Left lobe of liver (tissue), 2 donors: Measurements from ENCODE around the gene ZNF366. TPM values are rescaled to one million over a fixed set of nuclear protein-coding genes. Genes with fewer than 3 reads are reported as not detected.

Experiments
- ATAC-seq: fragments of 200-7000 bp; cut with Tn5 transposase; one replicate; pipeline ENCODE4 v1.9.1; 2020; ENCODE audit warnings: mild to moderate bottlenecking, moderate library complexity
- DNase-seq: peaks from one replicate; pipeline ENCODE4 v3.0.0-alpha.2; 2020; ENCODE audit warnings: low spot score
- total RNA-seq: library from RNA; stranded (reverse); gene quantifications from one replicate; pipeline ENCODE4 v1.2.1, GENCODE V29; 2021
- donor health status: DM: no; HTN: no; CAD: no; lungs with moderate emphysema.
- donor health status: DM: no; HTN: yes; CAD: no.

The ZNF366 gene
- total RNA-seq, 1 donor from 2014 or later = 1.7 TPM

DNA sequence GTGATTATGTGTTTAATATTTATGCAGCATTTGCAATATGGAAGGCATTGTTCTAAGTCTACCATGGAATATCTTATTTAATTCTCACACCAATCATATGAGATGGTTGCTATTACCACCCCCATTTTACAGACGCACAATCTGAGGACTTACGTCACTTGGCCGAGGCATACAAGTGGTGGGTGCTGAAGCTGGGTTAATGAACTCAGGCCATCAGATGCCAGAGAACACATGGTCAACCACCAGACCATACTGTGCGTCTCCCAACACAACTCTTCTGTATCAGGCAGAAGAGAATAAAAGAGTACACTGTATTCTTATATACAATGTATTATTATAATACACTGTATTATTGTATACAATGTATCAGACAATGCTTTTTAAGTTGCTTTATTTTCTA is 59.5 kb downstream of the ZNF366 start:
- no peak for DNase-seq
- ATAC-seq = no peak

DNA sequence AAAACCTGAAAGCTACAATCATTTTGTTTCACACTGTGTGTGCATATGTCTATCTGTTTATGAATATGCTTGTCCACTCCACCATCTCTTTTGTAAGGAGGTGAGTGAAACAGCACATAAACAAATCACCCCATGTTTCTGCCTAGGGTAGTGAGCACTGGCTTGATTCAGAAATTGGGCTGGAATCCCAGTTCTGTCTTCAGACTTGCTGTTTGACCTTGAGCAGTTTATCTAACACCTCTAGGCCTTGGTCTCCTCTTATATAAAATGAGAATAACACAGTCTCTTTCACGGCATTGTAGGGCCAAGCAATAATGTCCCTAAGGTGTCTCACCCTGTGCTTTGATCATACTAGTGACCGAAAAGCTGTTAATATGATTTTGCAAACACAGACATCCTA is 61.2 kb downstream of the ZNF366 start:
- ATAC-seq (no peak), DNase-seq (no peak)

DNA sequence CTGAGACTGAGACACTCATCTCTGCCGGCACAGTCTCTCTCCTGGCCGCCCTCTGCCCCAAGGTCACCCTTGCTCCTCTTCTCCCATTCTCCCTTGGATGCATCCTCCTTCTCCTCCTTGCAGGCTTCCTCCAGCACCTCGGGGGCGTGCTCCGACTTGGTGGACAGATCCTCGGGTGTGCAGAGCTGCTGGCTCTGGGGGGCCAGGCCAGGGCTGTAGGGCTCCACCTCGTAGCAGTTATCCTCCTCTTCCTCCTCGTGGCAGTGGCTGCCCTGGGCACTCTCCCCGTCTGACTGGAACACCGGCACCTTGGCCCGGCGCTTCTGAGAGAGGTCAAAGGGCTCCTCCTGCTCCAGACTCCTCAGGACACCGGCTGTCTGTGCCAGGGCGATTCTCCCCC is 63.3 kb downstream of the ZNF366 start:
- no peak for ATAC-seq
- no peak for DNase-seq

DNA sequence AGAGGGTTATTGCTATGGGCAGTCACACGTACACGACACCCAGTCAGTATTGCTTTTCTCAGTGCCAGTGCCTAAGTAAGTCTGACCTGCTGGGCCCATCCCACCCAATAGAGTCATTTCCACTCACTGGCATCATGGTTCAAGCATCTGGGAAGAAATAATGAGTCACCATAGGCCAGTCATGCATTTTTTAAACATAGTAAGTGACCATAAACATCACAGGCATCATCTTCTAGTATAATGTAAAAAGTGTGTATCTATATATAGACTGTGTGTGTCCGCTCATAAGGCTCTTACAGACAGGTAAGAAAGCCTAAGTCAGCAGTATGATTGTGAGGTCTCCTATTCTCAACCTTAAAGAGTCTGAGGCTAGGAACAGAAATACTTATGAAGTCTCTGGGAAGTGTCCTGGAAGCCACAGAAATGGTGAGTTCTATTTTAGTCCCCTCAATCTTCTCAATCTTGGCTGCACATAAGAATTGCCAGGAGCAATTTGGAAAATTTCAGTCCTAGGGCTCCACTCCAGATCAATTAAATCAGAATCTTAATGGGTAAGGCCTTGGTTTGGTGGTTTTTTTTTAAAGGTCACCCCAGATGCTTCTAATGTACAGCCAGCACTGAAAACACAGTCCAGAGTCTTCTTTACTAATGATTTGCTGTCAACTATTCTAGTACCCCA is 65.2 kb downstream of the ZNF366 start:
- no peak for ATAC-seq
- DNase-seq = no peak

GRCh38 chr5:72441094-72441723 is 66.0 kb downstream of the ZNF366 start:
- ATAC-seq = no peak
- DNase-seq = no peak

GRCh38 chr5:72440207-72440638 is 67.0 kb downstream of the ZNF366 start:
- DNase-seq = no peak
- ATAC-seq = no peak

GRCh38 chr5:72439192-72439591 is 68.0 kb downstream of the ZNF366 start:
- no peak for DNase-seq
- no peak for ATAC-seq

- no peak for ATAC-seq
Observed at GRCh38 chr5:72438141-72438540, 69.1 kb downstream of the ZNF366 start.

DNA sequence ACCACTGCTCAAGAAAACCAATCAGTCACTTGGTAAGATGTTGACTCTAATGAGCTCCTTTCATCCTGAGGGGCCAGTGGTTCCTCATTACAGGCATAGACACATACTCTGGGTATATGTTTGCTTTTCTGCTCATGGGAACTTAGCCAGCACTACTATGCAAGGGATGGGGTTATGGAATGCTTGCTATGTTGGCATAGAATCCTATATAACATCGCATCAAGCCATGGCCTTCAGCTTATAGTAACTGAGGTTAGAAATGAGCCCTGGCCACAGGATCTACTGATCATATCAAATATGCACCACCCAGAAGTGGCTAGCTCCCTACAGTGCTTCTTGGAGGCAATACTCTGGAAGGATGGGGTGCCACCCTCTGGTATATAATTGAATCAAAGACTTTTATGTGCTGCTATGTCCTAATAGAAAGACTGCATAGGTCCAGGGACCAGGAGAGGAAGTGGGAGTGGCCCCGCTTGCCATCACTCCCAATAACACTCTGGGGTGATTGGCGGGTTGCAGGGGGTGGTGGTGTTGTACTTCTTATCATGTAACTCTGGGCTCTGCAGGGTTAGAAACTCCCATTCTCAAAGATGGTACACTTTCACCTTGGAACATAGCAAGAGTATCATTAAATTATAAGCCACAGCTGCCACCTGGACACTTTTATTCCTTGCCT is 70.3 kb downstream of the ZNF366 start:
- no peak for ATAC-seq
- DNase-seq = no peak

More at GRCh38 chr5:72438141-72438540, 69.1 kb downstream of the ZNF366 start:
- no peak for DNase-seq

DNA sequence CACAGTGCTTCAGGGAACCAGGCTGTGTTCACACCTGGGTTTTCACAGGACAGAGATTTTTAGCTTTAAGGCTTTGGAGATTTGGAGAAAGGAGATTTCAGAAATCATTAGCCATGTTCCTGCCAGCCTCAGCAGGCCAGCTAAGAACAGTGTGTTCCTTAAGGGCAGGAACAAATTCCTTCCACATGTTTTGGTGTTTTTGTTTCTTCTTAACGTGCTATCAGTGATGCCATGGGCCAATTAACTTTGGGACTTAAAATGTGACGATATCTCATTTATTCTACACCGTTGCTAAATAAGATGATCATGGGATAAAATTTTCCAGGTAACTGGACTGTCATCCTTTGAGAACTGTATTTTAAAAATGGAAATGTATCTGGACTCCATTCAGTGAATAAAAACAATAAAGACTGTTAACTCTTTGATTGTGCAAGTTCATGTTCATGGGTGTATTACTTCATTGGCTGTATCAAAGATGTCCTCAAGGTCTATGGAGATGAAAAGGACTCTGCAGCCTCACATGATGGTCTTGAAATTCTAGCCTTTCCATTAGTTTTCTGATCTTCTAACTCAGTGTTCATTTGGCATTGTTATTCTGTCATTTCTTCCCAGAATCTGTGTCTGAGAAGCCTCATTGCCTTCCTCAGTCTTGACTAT is 72.3 kb downstream of the ZNF366 start:
- no peak for ATAC-seq
- DNase-seq = no peak

DNA sequence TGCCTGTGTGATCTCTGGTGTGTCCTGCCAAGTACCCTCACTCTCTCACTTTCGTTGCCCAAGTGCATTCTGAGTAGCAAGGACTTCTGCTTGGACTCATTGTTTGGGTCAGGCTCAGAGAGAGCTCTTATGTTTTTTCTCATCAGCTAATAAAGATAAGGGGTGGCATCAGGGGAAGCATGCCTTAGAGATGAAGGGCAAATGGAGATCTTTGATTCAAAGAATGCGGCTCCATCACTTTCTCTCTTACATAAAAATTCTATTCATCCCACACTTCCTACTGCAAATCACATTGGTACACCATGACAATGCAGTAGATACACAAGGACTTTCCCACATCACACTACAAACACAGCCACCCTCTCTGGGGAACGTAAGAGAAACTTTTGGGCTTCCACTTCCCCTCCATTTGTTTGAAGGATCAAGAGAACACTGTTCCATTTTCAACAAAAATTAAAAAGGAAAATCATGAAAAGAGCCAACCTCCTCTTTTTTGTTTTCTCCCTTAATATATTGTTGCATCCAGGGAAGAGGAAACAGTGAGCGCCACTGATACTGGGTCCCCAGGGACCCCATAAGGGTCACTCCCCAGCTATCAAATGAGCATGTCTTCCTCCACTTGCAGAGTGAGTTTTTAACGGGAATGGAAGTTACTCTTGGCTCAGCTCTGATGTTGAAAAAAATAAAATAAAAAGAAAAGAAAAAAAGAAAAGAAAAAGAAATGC is 73.0 kb downstream of the ZNF366 start:
- ATAC-seq (no peak), DNase-seq (no peak)

DNA sequence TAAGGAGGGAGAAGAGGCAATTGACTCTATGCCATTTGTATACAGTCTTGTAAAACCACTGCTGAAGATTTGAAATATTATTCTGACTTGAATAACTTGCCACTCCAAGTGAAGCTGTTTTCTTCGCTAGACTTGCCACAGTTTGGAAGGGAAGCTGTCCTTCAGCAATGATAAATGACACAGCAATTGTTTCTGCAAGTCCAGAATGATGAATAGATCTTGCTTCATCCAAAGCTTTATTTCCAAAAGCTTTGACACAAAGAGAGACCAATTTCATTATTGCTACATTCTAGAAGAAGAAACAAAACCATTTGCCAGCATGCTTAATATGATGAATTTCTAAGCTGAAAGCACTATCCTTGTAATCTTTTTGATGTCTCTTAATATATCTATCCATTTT is 73.7 kb downstream of the ZNF366 start:
- ATAC-seq (no peak), DNase-seq (no peak)

DNA sequence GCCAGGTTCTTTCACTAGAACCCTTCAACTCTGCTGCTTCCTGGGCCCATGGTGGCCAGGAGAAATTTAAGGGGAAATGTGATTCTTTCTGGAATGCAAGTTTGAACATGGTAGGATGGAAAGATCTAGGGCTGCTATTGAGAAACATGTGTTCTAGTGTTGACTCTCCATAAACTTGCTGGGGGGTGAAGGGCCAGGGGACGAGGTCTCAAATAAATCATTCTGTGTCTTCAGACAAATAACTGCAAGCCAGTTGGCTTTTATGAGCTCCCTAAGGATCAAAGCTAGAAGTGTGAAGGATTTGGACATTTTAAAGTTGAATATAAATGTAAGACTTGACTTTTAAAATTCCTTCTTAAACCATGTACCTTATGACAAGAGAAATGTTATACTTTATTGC is 78.5 kb downstream of the ZNF366 start:
- ATAC-seq (no peak), DNase-seq (no peak)

DNA sequence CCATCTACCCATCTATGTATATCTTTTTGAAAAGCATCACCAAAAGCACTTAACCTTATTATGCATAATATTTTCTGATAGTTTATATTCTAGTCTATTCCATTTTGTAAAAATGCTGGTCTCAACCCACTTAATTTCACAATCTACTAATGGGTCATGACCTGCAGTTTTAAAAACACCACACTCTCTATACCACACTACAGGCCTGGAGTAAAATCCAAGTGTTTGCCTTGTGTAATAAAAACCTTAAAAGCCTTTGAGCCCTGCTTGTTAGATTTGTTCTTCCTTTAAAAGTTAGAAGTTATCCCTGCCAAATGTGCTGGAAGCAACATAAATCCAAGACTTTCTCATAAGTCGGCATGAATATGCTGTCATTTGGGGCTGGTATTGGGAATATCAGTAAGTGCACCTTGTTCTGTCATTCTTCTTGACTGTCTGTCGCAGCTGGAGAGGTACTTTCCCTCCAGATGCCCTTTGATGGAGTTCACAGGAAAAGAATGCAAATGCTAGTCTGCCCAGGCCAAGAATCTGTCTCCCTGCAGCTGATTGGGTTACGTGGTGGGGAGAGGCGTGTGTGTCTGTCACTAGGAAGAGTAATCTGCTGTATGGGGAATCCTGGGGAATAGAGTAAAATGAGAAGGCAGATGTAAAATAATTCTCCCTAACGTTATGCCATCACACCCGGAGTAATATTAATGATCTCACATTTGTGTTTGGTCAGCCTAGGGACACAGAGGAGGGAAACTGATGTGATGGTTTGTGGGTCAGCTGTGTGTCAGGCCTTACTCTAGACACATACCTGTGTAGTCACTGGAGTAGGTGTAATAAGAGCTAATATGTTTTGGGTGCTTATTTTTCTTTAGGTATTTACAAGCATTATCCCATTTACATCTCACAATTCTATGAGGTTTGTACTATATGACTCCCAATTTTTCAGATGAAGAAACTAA is 79.4 kb downstream of the ZNF366 start:
- DNase-seq (no peak), ATAC-seq (no peak)

GRCh38 chr5:72427016-72427415 is 80.2 kb downstream of the ZNF366 start:
- ATAC-seq (no peak), DNase-seq (no peak)

- no peak for ATAC-seq
- DNase-seq = no peak
Observed at GRCh38 chr5:72426019-72426418, 81.2 kb downstream of the ZNF366 start.

DNA sequence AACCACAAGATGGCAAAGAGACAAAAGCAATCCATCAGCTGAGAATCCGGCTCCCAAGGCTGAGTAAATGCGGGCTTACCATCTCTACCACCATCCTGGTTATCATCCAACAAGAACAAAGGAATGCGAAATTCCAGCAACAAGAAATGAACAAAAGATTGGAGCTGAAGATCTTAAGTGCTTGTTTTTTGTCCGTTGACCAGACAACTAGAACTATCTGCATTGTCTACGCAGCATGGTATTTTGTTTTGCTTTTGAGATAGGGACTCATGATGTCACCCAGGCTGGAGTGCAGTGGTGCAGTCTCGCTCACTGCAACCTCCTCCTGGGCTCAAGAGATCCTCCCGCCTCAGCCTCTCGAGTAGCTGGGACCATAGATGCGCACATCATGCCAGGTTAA is 88.9 kb downstream of the ZNF366 start:
- no peak for ATAC-seq
- no peak for DNase-seq

DNA sequence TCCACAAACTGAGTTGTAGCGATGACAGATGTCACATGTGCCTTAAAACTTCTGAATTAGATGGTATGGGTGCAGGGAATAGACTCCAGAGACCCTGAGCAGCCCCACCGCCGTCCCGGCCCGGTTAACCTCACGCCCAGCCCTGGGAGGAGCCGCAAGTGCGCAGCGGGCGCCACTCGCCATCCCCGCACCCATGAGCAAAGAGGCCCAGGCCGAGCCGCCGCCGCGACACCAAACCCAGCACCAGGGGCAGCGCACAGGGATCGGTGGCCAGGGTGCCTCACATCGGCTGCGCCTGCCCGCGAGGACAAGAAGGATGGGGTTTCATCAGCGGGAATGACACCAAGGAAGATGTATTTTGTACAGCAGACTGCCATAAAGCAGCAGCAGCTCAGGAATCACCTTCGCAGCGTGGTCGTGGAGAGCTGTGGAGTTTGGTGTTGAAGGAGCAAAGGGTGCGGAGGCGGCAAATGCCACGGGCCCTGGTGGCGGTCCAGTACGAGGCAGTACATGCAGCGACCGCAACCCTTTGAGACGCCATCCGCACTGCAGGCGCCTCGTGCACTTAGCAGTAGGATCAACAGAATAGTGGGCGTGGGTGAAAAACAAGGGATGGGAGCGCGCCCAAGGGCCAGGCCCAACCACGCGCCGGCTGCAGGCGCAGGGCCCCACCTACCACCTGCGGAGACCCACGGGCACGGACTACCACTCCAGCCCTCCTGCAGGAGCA is 89.7 kb downstream of the ZNF366 start:
- no peak for ATAC-seq
- no peak for DNase-seq

- DNase-seq (no peak), ATAC-seq (no peak)
Observed at GRCh38 chr5:72415616-72416325, 91.4 kb downstream of the ZNF366 start.
